ENCODE measurements around the gene CD40. TPM values are rescaled to one million over a fixed set of nuclear protein-coding genes. Genes with fewer than 3 reads are reported as not detected.

Gene CD40
- total RNA-seq, 1 experiment from 2014 or later: 29.9 TPM

DNA sequence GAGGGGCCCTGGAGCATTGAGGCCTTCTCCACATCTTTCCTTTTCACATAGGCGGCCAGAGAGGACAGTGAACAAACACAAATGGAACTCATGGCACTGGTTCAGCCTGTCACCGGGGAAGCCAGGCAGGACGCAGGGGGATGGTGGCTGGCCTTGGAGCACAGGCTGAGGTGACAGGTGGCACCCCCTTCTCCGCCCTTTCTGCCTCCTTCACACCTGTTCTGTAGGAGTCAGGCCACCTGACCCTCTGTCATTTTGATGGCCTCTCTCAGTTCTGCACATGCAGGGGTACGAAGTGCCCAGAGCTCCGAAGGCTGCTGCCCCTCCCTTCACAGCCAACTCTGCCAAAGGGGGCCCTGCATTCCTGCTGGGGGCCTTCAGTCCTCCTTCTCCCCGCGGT is 60.8 kb downstream of the CD40 start:
- DNase-seq (ENCODE audit: low read depth): no peak
- in situ Hi-C loops (cut with HindIII; ENCODE audit: low pct_unique_long_range_greater_than_20kb, low sequenced_read_pairs): no loop called here

Other genes starting within 250 kb of the CD40 start
- 6.3 and 9.8 TPM in 2 replicates for gene ZSWIM1, start 237.1 kb upstream of the CD40 start, total RNA-seq (2014; rRNA removed; shearing (Covaris generic); ENCODE audit: low replicate concordance)
- 0.43 TPM in 1 of 2 replicates, not detected in the other for gene SPATA25, start 230.7 kb upstream of the CD40 start, total RNA-seq (2014; rRNA removed; shearing (Covaris generic); ENCODE audit: low replicate concordance)
- 3.4 and 5.2 TPM in 2 replicates for gene NEURL2, start 227.1 kb upstream of the CD40 start, total RNA-seq (2014; rRNA removed; shearing (Covaris generic); ENCODE audit: low replicate concordance)
- 96.4 and 123 TPM in 2 replicates for gene CTSA, start 227.0 kb upstream of the CD40 start, total RNA-seq (2014; rRNA removed; shearing (Covaris generic); ENCODE audit: low replicate concordance)
- 6.5 and 9.1 TPM in 2 replicates for gene PLTP, start 206.2 kb upstream of the CD40 start, total RNA-seq (2014; rRNA removed; shearing (Covaris generic); ENCODE audit: low replicate concordance)
- gene PCIF1, start 183.6 kb upstream of the CD40 start, total RNA-seq (2014; rRNA removed; shearing (Covaris generic); ENCODE audit: low replicate concordance): 5.2 and 14.2 TPM in 2 replicates
- 4.8 and 5.4 TPM in 2 replicates for gene ZNF335, start 146.1 kb upstream of the CD40 start, total RNA-seq (2014; rRNA removed; shearing (Covaris generic); ENCODE audit: low replicate concordance)
- gene MMP9, start 109.4 kb upstream of the CD40 start, total RNA-seq (2014; rRNA removed; shearing (Covaris generic); ENCODE audit: low replicate concordance): 0.06 and 0.07 TPM in 2 replicates
- 7.9 TPM in 1 of 2 replicates, not detected in the other for gene SLC12A5, start 89.1 kb upstream of the CD40 start, total RNA-seq (2014; rRNA removed; shearing (Covaris generic); ENCODE audit: low replicate concordance)
- 6.7 and 9.2 TPM in 2 replicates for gene NCOA5, start 28.4 kb upstream of the CD40 start, total RNA-seq (2014; rRNA removed; shearing (Covaris generic); ENCODE audit: low replicate concordance)
- gene CDH22, start 190.2 kb downstream of the CD40 start, total RNA-seq (2014; rRNA removed; shearing (Covaris generic); ENCODE audit: low replicate concordance): 0.07 and 0.43 TPM in 2 replicates